HG03521 (cell line): Measurements from ENCODE around the gene REXO1.

Source experiments
- ATAC-seq: cut with Tn5 transposase; IDR thresholded peaks from one replicate; pipeline ENCODE4 v1.9.1; 2021; ENCODE audit warnings: mild to moderate bottlenecking, moderate library complexity; ENCODE audit not compliant: unreplicated experiment

The REXO1 gene

GRCh38 chr19:1862424-1863327 lies 14.4 kb upstream of the REXO1 start:
- ATAC-seq, result peak; percentile 0

DNA sequence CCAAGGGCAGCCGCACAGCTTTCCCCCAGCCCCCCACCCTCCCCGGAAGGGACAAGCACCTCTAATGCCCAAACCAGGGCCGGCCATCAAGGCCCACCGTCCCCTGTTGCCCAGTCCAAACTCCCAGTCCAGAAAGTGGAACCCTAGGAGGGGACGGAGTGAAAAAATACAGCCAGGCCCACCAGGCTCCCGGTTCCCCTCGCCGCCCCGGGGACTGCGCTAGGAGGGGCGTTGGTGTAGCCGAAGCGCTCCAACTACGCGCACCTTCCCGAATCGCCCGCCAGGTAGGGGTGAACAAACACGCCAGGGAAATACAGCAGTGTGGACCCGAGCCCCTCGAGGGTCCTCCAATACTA lies 13.8 kb upstream of the REXO1 start:
- ATAC-seq, result no peak

DNA sequence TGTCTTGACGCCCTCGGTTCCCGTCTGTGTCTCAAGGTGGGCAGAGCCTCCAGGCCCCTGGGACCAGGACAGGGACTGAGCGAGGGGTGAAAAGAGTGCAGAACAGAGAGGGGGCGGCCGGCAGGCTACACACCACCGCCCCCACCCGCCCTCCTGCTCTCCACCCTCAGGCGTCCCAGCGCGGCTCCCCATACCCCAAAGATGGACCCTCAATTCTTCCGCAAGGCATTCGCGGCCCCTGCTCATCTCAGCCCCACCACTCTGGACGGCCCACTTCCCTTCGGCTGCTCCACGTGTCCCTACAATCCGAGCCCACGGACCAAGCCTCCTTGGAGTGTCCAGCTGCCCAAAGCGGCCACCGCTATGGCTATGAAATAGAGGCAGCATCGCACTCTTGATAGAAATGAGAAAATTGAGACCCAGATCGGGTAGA lies 13.3 kb upstream of the REXO1 start:
- no peak for ATAC-seq

DNA sequence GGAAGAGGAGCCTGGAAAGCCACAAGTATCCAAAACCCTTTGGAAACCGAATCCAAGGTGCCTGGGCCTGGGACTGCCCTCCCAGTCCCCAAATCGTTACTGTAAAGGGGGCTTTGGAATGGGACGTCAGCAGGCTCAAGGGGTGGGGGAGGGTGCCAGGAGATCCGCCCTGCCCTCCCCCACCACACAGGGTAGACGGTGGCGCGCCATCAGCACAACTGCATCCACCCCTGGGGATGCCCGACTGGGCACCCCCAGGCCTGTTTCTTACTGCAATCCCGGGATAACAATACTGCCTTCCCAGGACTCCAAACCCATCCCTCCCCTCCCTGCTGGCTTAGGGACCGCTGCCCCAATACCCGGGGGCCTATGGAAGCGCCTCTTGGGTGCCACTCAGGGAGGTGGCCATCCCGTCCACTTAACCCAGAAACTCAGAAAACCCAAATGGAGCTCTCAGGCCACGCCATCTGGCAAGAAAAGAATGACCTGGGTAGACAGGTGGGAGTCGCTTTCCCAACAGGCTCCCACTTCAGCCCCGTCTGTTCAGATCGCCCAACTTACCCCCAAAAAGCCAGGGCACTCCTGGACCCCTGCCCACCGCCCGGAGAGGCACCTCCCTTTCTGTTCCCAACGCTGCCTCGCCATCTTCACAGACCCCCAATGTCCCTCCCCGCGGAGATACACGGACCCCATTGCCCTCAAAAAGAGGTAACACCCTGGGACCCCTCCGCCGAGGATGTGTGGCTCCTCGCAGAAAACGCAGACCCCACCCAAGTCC lies 12.7 kb upstream of the REXO1 start:
- no peak for ATAC-seq

DNA sequence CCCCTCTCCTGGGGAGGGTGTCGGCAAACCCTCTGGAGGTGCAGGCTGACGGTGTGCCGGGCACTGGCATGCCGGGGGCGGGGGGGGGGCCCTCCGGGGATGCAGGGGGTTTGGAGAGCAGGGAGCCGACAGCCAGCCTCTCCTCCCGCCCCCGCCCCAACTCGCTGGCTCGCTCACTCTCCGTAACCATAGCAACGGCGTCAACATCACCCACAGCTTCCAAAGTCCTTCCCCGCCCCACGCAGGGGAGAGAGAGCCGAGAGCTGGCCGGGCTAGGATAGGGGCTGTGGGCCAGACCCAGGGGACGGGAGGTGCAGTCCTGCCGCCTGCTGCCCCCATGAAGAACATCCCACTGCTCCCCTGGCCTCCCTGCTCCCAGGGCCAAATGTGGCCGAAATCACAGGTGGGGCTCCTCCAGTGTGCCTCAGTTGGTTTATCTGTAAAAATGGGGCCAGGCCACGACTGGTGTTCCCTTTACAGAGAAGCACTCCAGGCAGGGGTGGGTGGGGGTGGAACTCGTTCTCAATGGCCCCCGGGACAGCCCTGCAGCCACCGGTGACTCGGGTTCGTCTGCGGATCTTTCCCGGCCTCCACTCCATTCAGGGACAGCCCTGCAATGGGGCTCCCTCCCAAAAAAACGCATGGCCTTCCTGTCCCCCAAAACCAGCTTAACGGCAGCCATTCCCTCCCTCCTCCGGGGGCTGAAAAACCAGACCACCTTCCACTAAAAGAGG lies 11.9 kb upstream of the REXO1 start:
- no peak for ATAC-seq

DNA sequence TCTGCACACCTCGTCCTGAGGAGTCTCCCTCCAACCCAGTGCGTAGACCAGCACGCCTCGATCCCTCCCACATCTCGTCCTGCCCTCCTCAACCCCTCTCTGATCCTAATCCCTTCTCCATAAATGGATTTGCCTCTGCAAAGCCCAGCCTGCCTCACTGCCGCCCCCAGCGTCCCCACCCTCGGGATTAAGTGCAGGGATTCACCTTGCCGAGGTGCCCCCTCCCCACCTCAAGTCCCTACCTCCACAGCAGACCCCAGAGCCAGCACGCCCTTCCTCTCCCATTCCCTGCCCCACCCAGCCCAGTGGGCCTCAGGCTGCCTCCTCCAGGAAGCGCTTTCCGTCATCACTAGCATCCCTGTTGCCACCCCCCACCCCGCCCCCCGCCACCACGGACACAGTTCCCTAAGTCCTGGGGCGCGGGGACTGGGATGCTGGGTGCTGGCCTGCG lies 11.1 kb upstream of the REXO1 start:
- no peak for ATAC-seq

GRCh38 chr19:1858412-1859081 lies 10.3 kb upstream of the REXO1 start:
- ATAC-seq, result no peak

- no peak for ATAC-seq
Observed at GRCh38 chr19:1857648-1858326, 9.5 kb upstream of the REXO1 start.

- ATAC-seq, result no peak
Observed at GRCh38 chr19:1856698-1857603, 8.7 kb upstream of the REXO1 start.

- no peak for ATAC-seq
Observed at GRCh38 chr19:1856345-1856697, 8.0 kb upstream of the REXO1 start.

DNA sequence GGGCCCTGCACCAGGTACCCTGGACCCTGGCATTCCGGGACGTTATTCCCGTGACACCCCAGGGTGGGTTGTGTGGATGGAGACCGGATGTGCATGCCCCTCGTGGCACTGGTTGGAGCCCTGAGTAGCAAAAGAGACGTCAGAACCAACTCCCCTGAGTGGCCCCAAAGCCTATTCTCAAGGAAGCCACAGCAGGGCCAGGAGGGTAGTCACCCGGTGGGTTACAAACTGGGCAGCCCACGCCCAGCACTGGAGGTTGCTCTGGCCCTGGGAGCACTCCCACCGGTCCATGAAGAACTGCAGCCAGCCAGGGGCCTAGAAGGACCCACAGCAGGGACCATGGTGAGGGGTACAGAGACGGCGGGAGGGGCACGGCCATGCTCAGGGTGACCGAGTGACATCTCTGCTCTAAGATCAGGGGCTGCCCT lies 7.6 kb upstream of the REXO1 start:
- no peak for ATAC-seq

- ATAC-seq, result peak; percentile 39
Observed at GRCh38 chr19:1855040-1855827, 7.0 kb upstream of the REXO1 start.

DNA sequence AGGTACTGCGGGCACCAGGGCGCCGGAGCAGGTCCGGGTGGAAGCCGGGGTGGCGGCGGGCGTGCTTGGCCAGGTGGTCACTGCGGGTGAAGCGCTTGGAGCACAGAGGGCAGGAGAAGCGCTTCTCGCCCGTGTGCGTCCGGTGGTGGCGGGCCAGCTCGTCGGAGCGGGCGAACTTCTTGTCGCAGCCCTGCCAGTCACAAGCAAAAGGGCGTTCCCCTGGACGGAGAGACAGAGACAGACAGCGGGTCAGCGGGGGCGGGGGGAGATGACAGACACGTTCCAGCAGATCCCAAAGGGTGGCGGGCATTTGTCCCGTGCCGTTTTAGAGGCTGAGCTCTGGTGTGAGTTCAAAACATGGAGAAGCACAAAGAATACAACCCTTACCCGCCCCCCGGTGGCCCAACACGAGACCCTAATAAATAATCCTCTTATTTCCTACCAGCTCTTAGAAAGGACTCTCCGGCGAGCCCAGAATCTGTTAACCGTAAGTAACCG lies 6.3 kb upstream of the REXO1 start:
- ATAC-seq, result no peak

GRCh38 chr19:1854039-1854541 lies 5.8 kb upstream of the REXO1 start:
- ATAC-seq, result no peak

- ATAC-seq, result no peak
Observed at GRCh38 chr19:1853295-1854038, 5.2 kb upstream of the REXO1 start.

DNA sequence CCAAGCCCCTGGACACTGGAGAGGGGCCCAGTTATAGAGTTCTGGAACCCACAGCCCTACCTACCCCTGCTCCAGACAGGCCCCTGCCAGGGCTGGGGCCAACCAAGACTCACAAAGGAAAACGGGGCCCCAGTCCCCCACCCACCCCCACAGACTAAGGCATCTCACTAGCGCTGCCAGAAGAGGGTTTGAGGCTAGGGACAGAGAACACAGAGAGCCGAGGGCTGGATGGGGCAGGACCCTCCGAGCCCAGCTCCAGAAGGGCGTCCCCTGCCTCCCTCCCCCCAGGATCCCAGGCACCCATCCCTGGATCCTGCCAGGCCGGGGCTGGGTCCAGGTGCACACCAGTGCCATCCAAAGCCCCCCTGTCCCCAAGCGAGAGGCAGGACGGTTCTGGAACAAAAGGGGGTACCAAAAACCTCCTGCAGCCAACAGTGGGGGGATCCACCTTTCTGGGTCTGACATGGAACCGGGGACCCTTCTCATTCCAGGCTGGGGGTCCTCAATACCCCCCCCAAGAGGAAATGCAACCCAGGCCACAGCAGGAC lies 4.4 kb upstream of the REXO1 start:
- no peak for ATAC-seq
